DOHH2 (cell line): ENCODE data around the gene CDK5.
"Not testable (repeated sequence)": the region's sequence is repeated elsewhere in the genome, so short reads cannot be mapped to it uniquely, and the experiment has no call there.

Source experiments
- H3F3A ChIP-seq: fragments of 200-600 bp; sonication (generic), shearing (Covaris generic); 2 replicates; pipeline ENCODE4 v1.6.0; 2016; ENCODE audit warnings: antibody characterized with exemption, mild to moderate bottlenecking; ENCODE audit not compliant: control insufficient read depth, insufficient read depth
- H3K27ac ChIP-seq: fragments of 200-600 bp; sonication (generic); 2 replicates; pipeline ENCODE4 v1.5.1; 2014; ENCODE audit warnings: low read depth, mild to moderate bottlenecking, low read length, moderate library complexity
- H3K27me3 ChIP-seq: fragments of 200-600 bp; sonication (generic); 2 replicates; pipeline ENCODE4 v1.6.1; 2014; ENCODE audit warnings: mild to moderate bottlenecking, low read length, mixed read lengths; ENCODE audit not compliant: control insufficient read depth
- H3K36me3 ChIP-seq: fragments of 200-600 bp; sonication (generic); 2 replicates; pipeline ENCODE4 v1.6.1; 2014; ENCODE audit warnings: mild to moderate bottlenecking, low read length, moderate library complexity, mixed read lengths; ENCODE audit not compliant: control insufficient read depth
- H3K4me1 ChIP-seq: fragments of 200-600 bp; sonication (generic); 2 replicates; pipeline ENCODE4 v1.6.1; 2014; ENCODE audit warnings: mild to moderate bottlenecking, low read length, mixed read lengths; ENCODE audit not compliant: control insufficient read depth
- H3K4me2 ChIP-seq: fragments of 200-600 bp; sonication (generic); 2 replicates; pipeline ENCODE4 v1.6.0; 2014; ENCODE audit warnings: mild to moderate bottlenecking, low read length, moderate library complexity
- H3K4me3 ChIP-seq: fragments of 200-600 bp; sonication (generic); 2 replicates; pipeline ENCODE4 v1.5.1; 2014; ENCODE audit warnings: mild to moderate bottlenecking, low read length, mixed read lengths
- H3K79me2 ChIP-seq: fragments of 200-600 bp; sonication (generic); 2 replicates; pipeline ENCODE4 v1.6.1; 2014; ENCODE audit warnings: mild to moderate bottlenecking, low read length, mixed read lengths; ENCODE audit not compliant: control insufficient read depth
- H3K9me2 ChIP-seq: fragments of 200-600 bp; sonication (generic); replicated peaks from 2 replicates; pipeline ENCODE4 v1.6.1; 2014; ENCODE audit warnings: mild to moderate bottlenecking, low read length, mixed read lengths; ENCODE audit not compliant: control insufficient read depth
- H3K9me3 ChIP-seq: fragments of 200-600 bp; sonication (generic); 2 replicates; pipeline ENCODE4 v1.6.1; 2014; ENCODE audit warnings: antibody characterized with exemption, low read length, mixed read lengths; ENCODE audit not compliant: control insufficient read depth, insufficient read depth
- H4K20me1 ChIP-seq: fragments of 200-600 bp; sonication (generic); 2 replicates; pipeline ENCODE4 v1.6.0; 2014; ENCODE audit warnings: low read depth, mild to moderate bottlenecking, antibody characterized with exemption, low read length, moderate library complexity; ENCODE audit not compliant: control insufficient read depth, insufficient read depth
- EZH2phosphoT487 ChIP-seq: fragments of 200-600 bp; sonication (generic); IDR thresholded peaks from 2 replicates; pipeline ENCODE4 v1.6.1; 2017; ENCODE audit warnings: borderline replicate concordance, mild to moderate bottlenecking, antibody characterized with exemption, low read length, moderate library complexity, mixed read lengths
- TF ChIP-seq, protein P1 (sequence below): fragments of 200-600 bp; sonication (generic); IDR thresholded peaks from one replicate; pipeline ENCODE4 v1.5.1; 2014; ENCODE audit warnings: antibody characterized with exemption, mild to moderate bottlenecking, low read depth, low read length; ENCODE audit not compliant: poor library complexity, severe bottlenecking

CDK5 gene

GRCh38 chr7:151012031-151012692 is 45.5 kb downstream of the CDK5 start:
- no peaks in the 10 kb centered on the region for H4K20me1 ChIP-seq
- H3K9me3 ChIP-seq = no peaks in the 10 kb centered on the region
- H3F3A ChIP-seq = peaks cover 6% of the 10 kb centered on the region; the same call in 1 of the 2 replicates
- H3K36me3 ChIP-seq = no peaks in the 10 kb centered on the region
- no peak overlapping the region for H3K4me2 ChIP-seq
- peaks cover 46% of the 10 kb centered on the region for H3K4me1 ChIP-seq
- H3K4me3 ChIP-seq = no peak overlapping the region
- no peak overlapping the region for H3K27ac ChIP-seq
- H3K27me3 ChIP-seq = no peaks in the 10 kb centered on the region
- H3K79me2 ChIP-seq = no peaks in the 10 kb centered on the region
- TF ChIP-seq EZH2phosphoT487 = no peak
- TF ChIP-seq, protein P1, sequence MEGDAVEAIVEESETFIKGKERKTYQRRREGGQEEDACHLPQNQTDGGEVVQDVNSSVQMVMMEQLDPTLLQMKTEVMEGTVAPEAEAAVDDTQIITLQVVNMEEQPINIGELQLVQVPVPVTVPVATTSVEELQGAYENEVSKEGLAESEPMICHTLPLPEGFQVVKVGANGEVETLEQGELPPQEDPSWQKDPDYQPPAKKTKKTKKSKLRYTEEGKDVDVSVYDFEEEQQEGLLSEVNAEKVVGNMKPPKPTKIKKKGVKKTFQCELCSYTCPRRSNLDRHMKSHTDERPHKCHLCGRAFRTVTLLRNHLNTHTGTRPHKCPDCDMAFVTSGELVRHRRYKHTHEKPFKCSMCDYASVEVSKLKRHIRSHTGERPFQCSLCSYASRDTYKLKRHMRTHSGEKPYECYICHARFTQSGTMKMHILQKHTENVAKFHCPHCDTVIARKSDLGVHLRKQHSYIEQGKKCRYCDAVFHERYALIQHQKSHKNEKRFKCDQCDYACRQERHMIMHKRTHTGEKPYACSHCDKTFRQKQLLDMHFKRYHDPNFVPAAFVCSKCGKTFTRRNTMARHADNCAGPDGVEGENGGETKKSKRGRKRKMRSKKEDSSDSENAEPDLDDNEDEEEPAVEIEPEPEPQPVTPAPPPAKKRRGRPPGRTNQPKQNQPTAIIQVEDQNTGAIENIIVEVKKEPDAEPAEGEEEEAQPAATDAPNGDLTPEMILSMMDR = no peak
- no peaks in the 10 kb centered on the region for H3K9me2 ChIP-seq

DNA sequence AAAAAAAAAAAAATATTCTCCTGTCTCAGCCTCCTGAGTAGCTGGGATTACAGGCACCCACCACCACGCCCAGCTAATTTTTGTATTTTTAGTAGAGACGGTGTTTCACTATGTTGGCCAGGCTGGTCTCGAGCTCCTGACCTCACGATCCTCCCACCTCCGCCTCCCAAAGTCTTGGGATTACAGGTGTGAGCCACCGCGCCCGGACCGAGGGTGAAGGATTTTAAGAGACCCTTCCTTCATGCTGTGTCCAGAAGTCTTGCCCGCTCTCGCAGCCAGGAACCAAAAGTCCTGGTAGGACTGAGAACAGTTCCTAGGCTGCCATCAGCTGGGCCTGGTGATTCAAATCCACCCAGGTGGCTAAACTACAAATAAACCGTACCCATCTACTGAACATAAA is 46.1 kb downstream of the CDK5 start:
- H3K4me3 ChIP-seq, H3K27ac ChIP-seq, H3K79me2 ChIP-seq, H3F3A ChIP-seq, H3K9me3 ChIP-seq, H4K20me1 ChIP-seq, H3K9me2 ChIP-seq, H3K36me3 ChIP-seq, H3K27me3 ChIP-seq, H3K4me2 ChIP-seq: not testable (repeated sequence)
- H3K4me1 ChIP-seq = peaks cover 43% of the 10 kb centered on the region

GRCh38 chr7:151011097-151011409 is 46.6 kb downstream of the CDK5 start:
- H3F3A ChIP-seq = peaks cover 6% of the 10 kb centered on the region; the same call in 1 of the 2 replicates
- H3K79me2 ChIP-seq = no peaks in the 10 kb centered on the region
- H3K27me3 ChIP-seq = no peaks in the 10 kb centered on the region
- H3K27ac ChIP-seq = no peak overlapping the region
- no peaks in the 10 kb centered on the region for H4K20me1 ChIP-seq
- H3K9me2 ChIP-seq = no peaks in the 10 kb centered on the region
- H3K4me2 ChIP-seq = no peak overlapping the region
- no peak overlapping the region for H3K4me3 ChIP-seq
- TF ChIP-seq, protein P1 = no peak
- TF ChIP-seq EZH2phosphoT487 = no peak
- no peaks in the 10 kb centered on the region for H3K36me3 ChIP-seq
- H3K9me3 ChIP-seq = no peaks in the 10 kb centered on the region
- peaks cover 43% of the 10 kb centered on the region for H3K4me1 ChIP-seq

DNA sequence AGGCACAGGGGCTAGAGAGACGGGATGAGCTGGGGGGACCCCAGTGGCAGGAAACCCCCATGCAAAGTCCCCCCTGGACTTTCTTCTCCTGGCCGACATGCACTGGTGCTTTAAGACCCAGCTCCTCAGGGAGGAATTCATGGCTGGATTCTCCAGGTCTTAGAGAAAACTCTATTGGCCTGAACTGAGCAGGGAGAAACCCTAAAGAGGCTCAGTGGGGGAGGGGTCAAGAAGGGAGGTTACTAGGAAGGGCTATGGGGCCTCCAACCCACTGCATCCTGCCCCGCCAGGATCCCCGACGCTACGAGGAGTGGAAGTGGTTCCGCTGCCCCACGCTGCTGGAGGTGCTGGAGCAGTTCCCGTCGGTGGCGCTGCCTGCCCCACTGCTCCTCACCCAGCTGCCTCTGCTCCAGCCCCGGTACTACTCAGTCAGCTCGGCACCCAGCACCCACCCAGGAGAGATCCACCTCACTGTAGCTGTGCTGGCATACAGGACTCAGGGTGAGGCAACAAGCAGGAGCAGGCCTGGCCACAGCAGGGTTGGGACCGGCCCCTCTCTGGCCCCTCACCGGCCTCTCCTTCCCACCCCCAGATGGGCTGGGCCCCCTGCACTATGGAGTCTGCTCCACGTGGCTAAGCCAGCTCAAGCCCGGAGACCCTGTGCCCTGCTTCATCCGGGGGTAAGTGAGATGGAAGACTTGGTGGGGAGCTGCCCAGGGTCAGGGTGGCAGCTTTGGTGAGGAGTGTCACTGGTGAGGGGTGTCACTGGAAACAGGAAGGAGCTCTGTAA is 47.2 kb downstream of the CDK5 start:
- no peak overlapping the region for H3K4me3 ChIP-seq
- H3K9me3 ChIP-seq = no peaks in the 10 kb centered on the region
- H3K79me2 ChIP-seq = no peaks in the 10 kb centered on the region
- no peaks in the 10 kb centered on the region for H3K27me3 ChIP-seq
- peaks cover 43% of the 10 kb centered on the region for H3K4me1 ChIP-seq
- peaks cover 6% of the 10 kb centered on the region; the same call in 1 of the 2 replicates for H3F3A ChIP-seq
- no peaks in the 10 kb centered on the region for H3K36me3 ChIP-seq
- H4K20me1 ChIP-seq = no peaks in the 10 kb centered on the region
- H3K4me2 ChIP-seq = no peak overlapping the region
- TF ChIP-seq EZH2phosphoT487 = no peak
- TF ChIP-seq, protein P1 = no peak
- H3K9me2 ChIP-seq = no peaks in the 10 kb centered on the region
- H3K27ac ChIP-seq = no peak overlapping the region
